SH-SY5Y (cell line): Measurements from ENCODE around the gene DPP6.

ENCODE experiments used
- GATA2 ChIP-seq: IDR thresholded peaks from 2 replicates; pipeline ENCODE4 v1.6.1; 2011; ENCODE audit warnings: mild to moderate bottlenecking, low read depth, low read length
- GATA3 ChIP-seq: IDR thresholded peaks from 2 replicates; pipeline ENCODE4 v1.6.1; 2011; ENCODE audit warnings: low read depth, mild to moderate bottlenecking, low read length, moderate library complexity

DNA sequence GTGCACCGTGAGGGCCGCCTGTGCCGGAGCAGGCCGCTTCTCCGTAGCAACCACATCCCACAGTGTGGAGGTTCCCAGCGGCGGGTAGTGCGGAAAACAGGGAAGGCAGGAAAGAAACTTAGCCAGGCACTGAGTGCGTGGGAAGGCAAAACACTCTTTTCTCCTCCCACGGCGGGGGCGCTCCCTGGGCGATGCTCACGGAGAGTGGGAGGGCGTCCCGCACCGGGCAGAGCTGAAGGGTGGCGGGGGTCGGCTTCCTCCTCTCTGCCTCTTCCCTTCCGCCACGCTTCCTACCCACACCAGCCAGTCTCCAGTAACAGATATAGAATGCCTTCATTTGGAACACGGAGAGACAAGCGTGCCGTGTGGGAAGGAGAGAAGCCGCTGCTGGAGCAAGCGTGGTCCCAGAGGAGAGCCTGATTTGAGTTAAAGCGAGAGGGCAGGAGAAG, 698.2 kb downstream of the DPP6 start:
- no peak for TF ChIP-seq GATA2
- no peak for TF ChIP-seq GATA3
